Trophoblast cell (in vitro differentiated cells and primary cell): Measurements from ENCODE around the gene EVC2.

ENCODE experiments used
- DNase-seq, 2 donors: peaks; one replicate each; pipeline ENCODE4 v3.0.0-alpha.2; 2016
- H2AFZ ChIP-seq: 2 replicates; pipeline ENCODE4 v1.6.1; 2013; ENCODE audit warnings: low read length, moderate library complexity, mild to moderate bottlenecking; ENCODE audit not compliant: insufficient read depth, poor library complexity
- H2AK5ac ChIP-seq: 2 replicates; pipeline ENCODE4 v1.6.1; 2013; ENCODE audit warnings: mild to moderate bottlenecking, low read length
- H2BK120ac ChIP-seq: 2 replicates; pipeline ENCODE4 v1.6.1; 2013; ENCODE audit warnings: low read length, mild to moderate bottlenecking, moderate library complexity; ENCODE audit not compliant: insufficient read depth, poor library complexity
- H2BK12ac ChIP-seq: 2 replicates; pipeline ENCODE4 v1.6.1; 2013; ENCODE audit warnings: mild to moderate bottlenecking, low read length, moderate library complexity
- H2BK5ac ChIP-seq: 2 replicates; pipeline ENCODE4 v1.6.1; 2013; ENCODE audit warnings: low read length, low read depth, moderate library complexity, mild to moderate bottlenecking; ENCODE audit not compliant: poor library complexity
- H3K14ac ChIP-seq: 2 replicates; pipeline ENCODE4 v1.6.1; 2013; ENCODE audit warnings: mild to moderate bottlenecking, low read length
- H3K18ac ChIP-seq: 2 replicates; pipeline ENCODE4 v1.6.1; 2013; ENCODE audit warnings: mild to moderate bottlenecking, low read length
- H3K23ac ChIP-seq: 2 replicates; pipeline ENCODE4 v1.6.1; 2013; ENCODE audit warnings: low read length
- H3K27ac ChIP-seq: 2 replicates; pipeline ENCODE4 v1.5.1; 2013; ENCODE audit warnings: low read depth, mild to moderate bottlenecking, inconsistent platforms, low read length, moderate library complexity
- H3K27me3 ChIP-seq: 2 replicates; pipeline ENCODE4 v1.6.1; 2013; ENCODE audit warnings: inconsistent platforms, mild to moderate bottlenecking, low read length, moderate library complexity; ENCODE audit not compliant: insufficient read depth
- H3K36me3 ChIP-seq, 2 experiments: 1 replicate in 1 of 2; 2 replicates in 1 of 2; pipeline ENCODE4 v1.6.1; 2013; ENCODE audit warnings: low read length in 2 of 2, mild to moderate bottlenecking in 2 of 2, moderate library complexity in 1 of 2; ENCODE audit not compliant: insufficient read depth in 2 of 2, control insufficient read depth in 1 of 2
- H3K4ac ChIP-seq: 2 replicates; pipeline ENCODE4 v1.6.1; 2013; ENCODE audit warnings: low read depth, mild to moderate bottlenecking, low read length, moderate library complexity
- H3K4me1 ChIP-seq, 2 experiments: 1 replicate in 1 of 2; 2 replicates in 1 of 2; pipeline ENCODE4 v1.6.1; 2013; ENCODE audit warnings: low read length in 2 of 2, mild to moderate bottlenecking in 2 of 2, moderate library complexity in 1 of 2; ENCODE audit not compliant: insufficient read depth in 2 of 2, control insufficient read depth in 1 of 2
- H3K4me2 ChIP-seq: 2 replicates; pipeline ENCODE4 v1.6.1; 2013; ENCODE audit warnings: inconsistent platforms, mild to moderate bottlenecking, low read length, moderate library complexity
- H3K4me3 ChIP-seq: 2 replicates; pipeline ENCODE4 v1.5.1; 2013; ENCODE audit warnings: mild to moderate bottlenecking, low read depth, low read length, inconsistent platforms
- H3K79me1 ChIP-seq: one replicate; pipeline ENCODE4 v1.6.1; 2013; ENCODE audit warnings: low read length
- H3K79me2 ChIP-seq: 2 replicates; pipeline ENCODE4 v1.6.1; 2013; ENCODE audit warnings: low read length, mild to moderate bottlenecking; ENCODE audit not compliant: control insufficient read depth, insufficient read depth, poor library complexity
- H3K9ac ChIP-seq: 2 replicates; pipeline ENCODE4 v1.6.1; 2013; ENCODE audit warnings: mild to moderate bottlenecking, low read length
- H3K9me3 ChIP-seq: 2 replicates; pipeline ENCODE4 v1.6.1; 2013; ENCODE audit warnings: low read depth, mild to moderate bottlenecking, control low read depth, inconsistent platforms, low read length; ENCODE audit not compliant: insufficient read depth
- H4K12ac ChIP-seq: 2 replicates; pipeline ENCODE4 v1.6.1; 2013; ENCODE audit warnings: low read depth, mild to moderate bottlenecking, low read length, moderate library complexity
- H4K8ac ChIP-seq: 2 replicates; pipeline ENCODE4 v1.6.1; 2013; ENCODE audit warnings: low read depth, mild to moderate bottlenecking, low read length, moderate library complexity
- H4K91ac ChIP-seq: one replicate; pipeline ENCODE4 v1.6.1; 2013; ENCODE audit warnings: low read depth, mild to moderate bottlenecking, low read length, moderate library complexity
- WGBS: extraction: QIAGEN DNeasy Blood & Tissue Kit; methylation state at CpG from one replicate; pipeline ENCODE4 v1.1.7; 2013; ENCODE audit warnings: missing lambda C conversion rate; ENCODE audit not compliant: insufficient read length, insufficient coverage; ENCODE audit errors: extremely low coverage; 5-methylcytosine and 5-hydroxymethylcytosine counted together

EVC2 gene

DNA sequence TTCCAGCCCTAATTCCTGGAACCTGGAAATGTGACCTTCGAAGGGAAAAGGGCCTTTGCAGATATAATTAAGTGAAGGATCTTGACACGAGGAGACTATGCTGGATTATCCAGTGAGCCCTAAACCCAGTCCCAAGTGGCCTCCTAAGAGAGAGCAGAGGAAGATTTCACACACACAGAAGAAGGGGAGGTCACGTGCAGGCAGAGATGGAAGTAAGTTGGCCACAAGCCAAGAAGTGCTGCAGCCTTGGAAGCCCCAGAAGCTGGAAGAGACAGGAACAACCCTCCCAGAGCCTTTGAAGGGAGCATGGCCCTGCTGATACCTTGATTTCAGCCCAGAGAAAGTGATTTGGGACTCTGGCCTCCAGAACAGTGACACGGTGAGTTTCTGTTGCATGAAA is 51.9 kb downstream of the EVC2 start:
- Histone ChIP-seq H3K79me2 (no peaks in the 10 kb centered on the region), H3K4me2 (no peak overlapping the region), H3K4me1 (no peaks in the 10 kb centered on the region), H3K27me3 (no peaks in the 10 kb centered on the region), H3K23ac (no peak overlapping the region), H4K12ac (no peak overlapping the region), H3K79me1 (no peaks in the 10 kb centered on the region), H3K36me3 (peaks cover 16 to 30% of the 10 kb centered on the region in 2 experiments), H3K14ac (no peak overlapping the region), H4K8ac (no peak overlapping the region), H2BK5ac (no peak overlapping the region), H2BK12ac (no peak overlapping the region), H3K27ac (no peak overlapping the region), H2AFZ (no peak overlapping the region), H3K4me3 (no peak overlapping the region), H2AK5ac (no peak overlapping the region), H3K9me3 (no peaks in the 10 kb centered on the region), H3K9ac (no peak overlapping the region), H3K4ac (no peak overlapping the region), H4K91ac (no peak overlapping the region), H3K18ac (no peak overlapping the region), H2BK120ac (no peak overlapping the region)
- no CpG with 5 or more reads among the region's 4 CpGs for WGBS
- DNase-seq, result no peak

DNA sequence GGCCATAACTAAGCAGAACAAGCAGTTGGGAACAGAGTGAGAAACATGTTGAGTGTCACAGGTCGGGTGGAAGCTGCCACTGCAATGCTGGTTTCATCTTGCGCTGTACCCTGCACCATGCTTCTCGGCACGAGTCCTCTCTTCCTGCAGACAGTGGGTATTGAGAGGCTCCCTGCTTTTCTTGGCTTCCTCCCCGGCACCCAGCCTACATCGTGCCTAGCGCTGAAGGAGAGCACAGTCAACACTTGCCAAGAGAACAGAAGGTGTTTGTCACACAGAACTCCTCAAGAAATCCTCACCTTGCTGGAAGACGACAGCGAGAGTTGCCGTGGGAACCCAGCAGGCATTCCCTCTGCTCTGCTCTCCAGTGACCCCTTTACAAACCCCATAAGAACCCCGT is 53.6 kb downstream of the EVC2 start:
- DNase-seq, result no peak
- H2BK5ac ChIP-seq, result no peak overlapping the region
- no peak overlapping the region for H3K18ac ChIP-seq
- no peaks in the 10 kb centered on the region for H3K9me3 ChIP-seq
- no peak overlapping the region for H4K91ac ChIP-seq
- no peak overlapping the region for H3K23ac ChIP-seq
- no peaks in the 10 kb centered on the region for H3K4me1 ChIP-seq
- H3K27me3 ChIP-seq, result no peaks in the 10 kb centered on the region
- peaks cover 16 to 30% of the 10 kb centered on the region in 2 experiments for H3K36me3 ChIP-seq
- no peak overlapping the region for H2AK5ac ChIP-seq
- H2BK120ac ChIP-seq, result no peak overlapping the region
- H2AFZ ChIP-seq, result no peak overlapping the region
- H3K27ac ChIP-seq, result no peak overlapping the region
- WGBS, result no CpG with 5 or more reads among the region's 11 CpGs
- no peak overlapping the region for H3K9ac ChIP-seq
- H3K79me2 ChIP-seq, result no peaks in the 10 kb centered on the region
- no peak overlapping the region for H3K14ac ChIP-seq
- H3K4me2 ChIP-seq, result no peak overlapping the region
- H3K4me3 ChIP-seq, result no peak overlapping the region
- no peak overlapping the region for H2BK12ac ChIP-seq
- no peak overlapping the region for H4K12ac ChIP-seq
- H3K79me1 ChIP-seq, result no peaks in the 10 kb centered on the region
- no peak overlapping the region for H4K8ac ChIP-seq
- H3K4ac ChIP-seq, result no peak overlapping the region

DNA sequence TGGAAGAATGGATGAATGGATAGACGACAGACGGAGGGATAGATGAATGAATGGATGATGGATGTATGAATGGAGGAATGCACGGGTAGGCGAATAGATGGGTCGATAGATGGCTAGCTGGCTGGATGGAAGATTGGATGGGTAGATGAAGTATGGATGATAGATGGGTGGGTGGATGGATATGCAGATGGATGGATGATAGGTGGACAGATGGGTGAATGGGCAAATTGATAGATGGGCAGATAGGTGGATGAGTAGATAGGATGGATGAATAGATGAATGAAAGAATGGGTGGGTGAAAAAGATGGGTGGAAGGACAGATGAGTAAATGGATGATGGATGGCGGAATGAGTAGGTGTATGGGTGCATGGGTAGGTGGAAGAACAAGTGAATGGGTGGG is 57.3 kb downstream of the EVC2 start:
- no peak overlapping the region for H4K8ac ChIP-seq
- peaks cover 16 to 25% of the 10 kb centered on the region in 2 experiments for H3K36me3 ChIP-seq
- no peak overlapping the region for H2BK5ac ChIP-seq
- no peaks in the 10 kb centered on the region for H3K27me3 ChIP-seq
- no peak overlapping the region for H3K4me3 ChIP-seq
- DNase-seq, result no peak
- no peak overlapping the region for H4K91ac ChIP-seq
- H4K12ac ChIP-seq, result no peak overlapping the region
- no peaks in the 10 kb centered on the region for H3K79me1 ChIP-seq
- H3K4ac ChIP-seq, result no peak overlapping the region
- no peaks in the 10 kb centered on the region for H3K9me3 ChIP-seq
- no peak overlapping the region for H3K27ac ChIP-seq
- 100% methylated on average over 6 of the region's 6 CpGs for WGBS
- H3K23ac ChIP-seq, result no peak overlapping the region
- H3K4me1 ChIP-seq, result no peaks in the 10 kb centered on the region
- no peaks in the 10 kb centered on the region for H3K79me2 ChIP-seq
- no peak overlapping the region for H3K14ac ChIP-seq
- no peak overlapping the region for H2BK120ac ChIP-seq
- H2AK5ac ChIP-seq, result no peak overlapping the region
- no peak overlapping the region for H2BK12ac ChIP-seq
- H2AFZ ChIP-seq, result no peak overlapping the region
- no peak overlapping the region for H3K18ac ChIP-seq
- H3K4me2 ChIP-seq, result no peak overlapping the region
- no peak overlapping the region for H3K9ac ChIP-seq

DNA sequence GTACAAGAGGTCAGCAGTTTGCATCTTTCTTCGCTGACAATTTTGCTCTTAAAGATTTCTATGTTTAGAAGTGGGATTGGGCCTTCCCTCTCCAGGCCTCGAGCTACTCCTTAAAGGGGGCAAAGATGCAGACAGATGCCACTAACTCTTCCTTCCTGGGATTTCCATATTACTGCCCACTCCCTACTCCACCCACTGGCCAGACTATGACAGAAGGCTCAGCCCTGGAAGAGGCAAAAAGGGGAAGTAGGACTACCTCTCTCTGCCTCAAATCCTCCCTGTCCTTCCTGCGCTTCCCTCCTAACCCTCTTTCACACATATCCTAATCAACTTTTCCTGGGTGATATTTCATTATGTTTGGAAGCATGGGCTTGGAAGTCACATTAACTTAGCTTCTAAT is 58.3 kb downstream of the EVC2 start:
- H4K12ac ChIP-seq, result no peak overlapping the region
- no peak overlapping the region for H2BK12ac ChIP-seq
- H3K9me3 ChIP-seq, result no peaks in the 10 kb centered on the region
- no peaks in the 10 kb centered on the region for H3K27me3 ChIP-seq
- DNase-seq, result no peak
- H3K9ac ChIP-seq, result no peak overlapping the region
- H2BK5ac ChIP-seq, result no peak overlapping the region
- peaks cover 14 to 21% of the 10 kb centered on the region in 2 experiments for H3K36me3 ChIP-seq
- no peak overlapping the region for H3K4ac ChIP-seq
- WGBS, result no CpG with 5 or more reads among the region's 3 CpGs
- no peak overlapping the region for H3K18ac ChIP-seq
- no peak overlapping the region for H4K8ac ChIP-seq
- no peak overlapping the region for H2BK120ac ChIP-seq
- H4K91ac ChIP-seq, result no peak overlapping the region
- H2AK5ac ChIP-seq, result no peak overlapping the region
- H3K23ac ChIP-seq, result no peak overlapping the region
- no peak overlapping the region for H3K27ac ChIP-seq
- no peak overlapping the region for H2AFZ ChIP-seq
- H3K79me1 ChIP-seq, result no peaks in the 10 kb centered on the region
- H3K14ac ChIP-seq, result no peak overlapping the region
- H3K4me2 ChIP-seq, result no peak overlapping the region
- H3K4me3 ChIP-seq, result no peak overlapping the region
- H3K4me1 ChIP-seq, result no peaks in the 10 kb centered on the region
- H3K79me2 ChIP-seq, result no peaks in the 10 kb centered on the region
